Activated T-helper 1 cell treated with anti-CD3 and anti-CD28 coated beads, Interleukin-2, amount 50 U/mL, for 16 hours (primary cell): ENCODE data around the gene FAM13A.
"Not testable (repeated sequence)": the region's sequence is repeated elsewhere in the genome, so short reads cannot be mapped to it uniquely, and the experiment has no call there.

Experiments
- DNase-seq, 2 donors: peaks; one replicate each; pipeline ENCODE4 v3.0.0-alpha.2; 2020; ENCODE audit warnings: low read depth in 1 of 2, low spot score in 1 of 2

Gene FAM13A

DNA sequence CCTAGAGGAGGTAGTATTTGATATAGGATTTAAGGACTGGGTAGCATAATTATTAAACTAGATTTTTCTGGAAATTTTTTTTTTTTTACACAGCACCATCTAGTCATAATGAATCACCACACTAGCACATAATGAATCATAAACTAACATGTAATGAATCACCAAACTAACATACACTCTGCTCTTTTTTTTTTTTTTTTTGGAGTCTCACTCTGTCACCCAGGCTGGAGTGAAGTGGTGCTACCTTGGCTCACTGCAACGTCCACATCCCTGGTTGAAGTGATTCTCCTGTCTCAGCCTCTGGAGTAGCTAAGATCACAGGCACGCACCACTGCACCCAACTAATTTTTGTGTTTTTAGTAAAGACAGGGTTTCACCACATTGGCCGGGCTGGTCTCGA lies 92.5 kb downstream of the FAM13A start:
- no peak for DNase-seq

DNA sequence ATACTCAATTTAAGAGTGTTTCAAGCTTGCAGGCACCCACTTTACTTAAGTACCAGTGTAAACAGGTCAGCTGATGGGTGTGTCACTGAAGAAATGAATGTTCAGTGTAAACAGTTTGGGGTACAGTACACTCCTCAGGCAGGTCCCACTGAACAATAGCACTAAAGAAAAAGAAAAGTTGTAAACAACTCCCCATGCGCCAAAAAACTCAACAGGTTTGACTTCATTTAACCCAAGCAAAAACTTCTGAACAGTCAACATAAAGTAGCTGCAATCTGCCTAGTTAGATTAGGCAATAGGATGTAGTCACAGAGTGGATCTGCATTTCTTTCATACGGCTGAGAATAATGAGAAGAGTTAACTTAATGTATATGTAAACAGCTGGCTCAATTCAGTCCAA lies 93.2 kb downstream of the FAM13A start:
- DNase-seq, result no peak

DNA sequence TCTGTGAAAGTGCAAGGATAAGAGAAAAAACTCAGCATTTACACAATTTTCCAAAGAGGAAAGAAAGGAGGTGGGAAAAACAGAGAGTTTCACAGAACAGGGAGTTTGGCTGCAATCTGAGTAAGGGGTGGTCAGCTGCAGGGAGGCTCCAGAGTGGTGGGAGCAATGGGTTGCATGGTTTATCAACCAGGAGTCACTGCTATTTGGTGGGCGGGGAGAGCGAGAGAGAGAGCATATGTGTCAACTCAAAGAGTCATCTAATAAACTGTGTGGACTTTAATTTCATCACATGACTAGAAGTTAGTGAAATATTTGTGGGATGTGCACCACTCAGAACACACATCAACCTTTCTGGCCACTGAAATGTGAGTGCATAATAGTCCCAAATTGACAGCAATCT lies 94.6 kb downstream of the FAM13A start:
- no peak for DNase-seq

DNA sequence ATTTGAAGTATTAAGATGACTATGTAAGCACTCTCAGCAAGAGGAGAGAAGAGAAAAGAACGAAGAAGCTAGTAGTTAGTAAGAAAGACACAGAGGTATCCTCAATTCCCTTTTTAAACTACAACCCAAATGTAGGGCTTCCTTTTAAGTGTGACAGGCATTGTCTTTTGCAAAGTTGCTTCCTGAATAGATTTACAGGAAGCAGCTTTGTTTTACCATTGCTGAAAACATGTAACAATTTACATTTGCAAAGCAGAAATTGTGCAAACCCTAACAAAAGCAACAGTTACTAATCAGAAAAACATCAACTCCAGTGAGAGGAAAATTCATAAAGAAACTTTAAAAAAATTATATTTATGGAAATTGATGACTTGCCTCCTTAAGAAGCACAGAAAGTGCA lies 96.4 kb downstream of the FAM13A start:
- no peak for DNase-seq

DNA sequence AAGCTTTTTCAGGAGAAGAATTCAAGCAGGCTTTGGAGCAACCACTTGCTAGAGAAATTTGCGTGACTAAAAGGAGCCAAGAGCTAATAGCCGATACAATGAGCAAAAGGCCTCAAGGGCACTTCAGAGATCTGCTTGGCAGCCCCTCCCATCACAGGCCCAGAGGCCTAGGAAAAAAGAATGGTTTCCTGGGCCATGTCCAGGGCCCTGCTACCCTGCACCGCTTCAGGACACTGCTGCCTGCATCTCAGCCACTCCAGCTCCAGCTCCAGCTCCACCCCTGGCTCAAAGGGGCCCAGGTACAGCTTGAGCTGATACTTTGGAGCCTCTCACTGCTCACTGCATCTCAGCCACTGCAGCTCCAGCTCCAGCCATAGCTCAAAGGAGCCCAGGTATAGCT lies 98.9 kb downstream of the FAM13A start:
- DNase-seq, result no peak

DNA sequence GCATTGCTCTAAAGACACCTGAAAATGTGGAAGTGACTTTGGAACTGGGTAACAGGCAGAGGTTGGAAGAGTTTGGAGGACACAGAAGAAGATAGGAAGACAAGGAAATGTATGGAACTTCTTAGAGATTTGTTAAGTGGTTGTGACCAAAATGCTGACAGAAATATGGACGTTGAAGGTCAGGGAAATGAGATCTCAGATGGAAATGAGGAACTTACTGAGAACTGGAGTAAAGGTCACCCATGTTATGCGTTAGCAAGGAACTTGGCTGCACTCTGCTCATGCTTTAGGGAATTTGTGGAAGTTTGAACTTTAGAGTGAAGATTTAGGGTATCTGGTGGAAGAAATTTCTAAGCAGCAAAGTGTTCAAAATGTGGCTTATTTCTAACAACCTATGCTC lies 99.4 kb downstream of the FAM13A start:
- no peak for DNase-seq

DNA sequence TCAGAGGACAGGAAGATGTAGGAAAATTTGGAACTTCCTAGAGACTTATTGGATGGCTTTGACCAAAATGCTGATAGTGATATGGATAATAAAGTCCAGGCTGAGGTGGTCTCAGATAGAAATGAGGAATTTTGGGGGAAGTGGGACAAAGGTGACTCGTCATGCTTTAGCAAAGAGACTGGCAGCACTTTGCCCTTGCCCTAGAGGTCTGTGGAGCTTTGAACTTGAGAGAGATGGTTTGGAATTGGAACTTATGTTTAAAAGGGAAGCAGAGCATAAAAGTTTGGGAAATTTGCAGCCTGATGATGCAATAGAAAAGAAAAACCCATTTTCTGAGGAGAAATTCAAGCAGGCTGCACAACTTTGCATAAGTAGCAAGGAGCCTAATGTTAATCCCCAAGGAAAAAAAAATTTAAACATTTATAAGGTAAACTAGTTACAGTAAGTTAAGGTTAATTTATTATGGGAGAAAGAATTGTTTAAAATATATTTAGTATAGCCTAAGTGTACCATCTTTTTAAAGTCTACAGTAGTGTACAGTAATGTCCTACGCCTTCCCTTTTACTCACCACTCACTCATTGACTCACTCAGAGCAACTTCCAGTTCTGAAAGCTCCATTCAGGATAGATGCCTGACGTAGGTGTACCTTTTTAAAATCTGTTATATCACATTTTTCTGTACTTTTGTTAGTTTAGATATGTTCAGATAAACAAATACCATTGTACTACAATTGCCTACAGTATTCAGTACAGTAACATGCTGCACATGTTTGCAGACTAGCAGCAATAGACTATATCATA lies 101.2 kb downstream of the FAM13A start:
- no peak for DNase-seq

DNA sequence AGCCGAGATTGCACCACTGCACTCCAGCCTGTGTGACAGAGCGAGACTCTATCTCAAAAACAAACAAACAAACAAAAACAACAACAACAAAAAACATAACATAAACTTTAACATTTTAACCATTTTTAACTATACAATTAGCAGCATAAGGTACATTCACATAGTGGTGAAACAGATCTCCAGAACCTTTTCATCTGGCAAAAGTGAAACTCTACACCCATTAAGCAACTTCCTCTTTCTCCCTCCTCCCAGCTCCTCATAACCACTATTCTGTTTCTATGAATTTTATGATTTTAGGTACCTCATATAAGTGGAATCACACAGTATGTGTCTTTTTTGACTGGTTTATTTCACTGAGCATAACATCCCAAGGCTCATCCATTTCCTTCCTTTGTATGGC lies 103.6 kb downstream of the FAM13A start:
- DNase-seq, result no peak

DNA sequence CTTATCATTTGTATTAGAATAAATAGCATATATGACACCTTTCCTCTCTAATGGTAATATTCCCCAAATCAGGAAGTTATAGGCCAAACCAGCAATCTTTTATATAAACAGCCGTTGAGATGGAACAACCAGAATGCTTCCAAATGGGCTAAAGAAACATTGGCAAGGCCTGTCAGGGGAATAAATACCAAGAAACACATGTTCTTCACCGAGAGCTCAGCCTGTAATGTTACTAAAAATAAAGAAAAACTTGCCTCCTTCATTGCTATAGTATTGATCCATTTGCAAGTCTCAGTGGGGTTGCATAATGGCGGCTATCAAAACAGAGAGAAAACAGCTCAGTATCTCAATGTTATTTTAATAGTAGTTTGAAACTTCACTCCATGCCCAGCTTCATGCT lies 104.9 kb downstream of the FAM13A start:
- no peak for DNase-seq

DNA sequence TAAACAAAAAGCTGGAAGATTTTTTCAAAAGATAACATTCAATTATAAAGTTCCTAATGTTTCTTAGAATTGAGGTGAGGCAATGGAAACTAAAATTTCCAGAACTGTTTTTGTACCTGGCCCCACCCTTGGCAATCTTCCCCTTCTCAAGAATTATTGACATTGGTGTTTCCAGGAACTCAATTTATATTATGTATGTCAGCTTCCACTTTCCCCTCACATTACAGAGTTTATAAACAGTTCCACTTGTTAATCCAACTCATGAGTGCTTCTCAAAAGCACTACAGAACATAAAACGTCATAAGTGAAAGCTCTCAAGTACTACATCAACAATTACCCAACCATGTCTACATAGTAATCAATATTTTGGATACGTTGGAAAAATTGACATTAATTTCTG lies 107.4 kb downstream of the FAM13A start:
- no peak for DNase-seq

DNA sequence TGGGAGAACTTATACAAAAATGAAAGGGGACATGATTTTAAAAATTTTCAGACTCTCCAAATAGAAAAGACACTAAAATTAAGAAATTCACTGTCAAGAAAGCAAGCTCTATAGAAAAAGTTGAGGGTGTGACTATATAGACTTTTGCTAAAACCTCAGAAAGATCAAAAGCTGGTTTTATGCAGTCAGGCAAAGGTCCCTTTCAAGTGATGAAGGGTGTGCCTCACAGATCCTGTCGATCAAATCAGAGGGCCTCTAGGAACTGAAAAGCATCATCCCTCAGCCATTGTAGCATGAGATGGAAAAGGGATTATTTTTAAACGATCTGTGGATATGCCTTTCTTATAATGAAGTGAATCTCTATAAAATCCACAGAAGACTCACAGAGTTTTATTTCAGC lies 116.5 kb downstream of the FAM13A start:
- no peak for DNase-seq

DNA sequence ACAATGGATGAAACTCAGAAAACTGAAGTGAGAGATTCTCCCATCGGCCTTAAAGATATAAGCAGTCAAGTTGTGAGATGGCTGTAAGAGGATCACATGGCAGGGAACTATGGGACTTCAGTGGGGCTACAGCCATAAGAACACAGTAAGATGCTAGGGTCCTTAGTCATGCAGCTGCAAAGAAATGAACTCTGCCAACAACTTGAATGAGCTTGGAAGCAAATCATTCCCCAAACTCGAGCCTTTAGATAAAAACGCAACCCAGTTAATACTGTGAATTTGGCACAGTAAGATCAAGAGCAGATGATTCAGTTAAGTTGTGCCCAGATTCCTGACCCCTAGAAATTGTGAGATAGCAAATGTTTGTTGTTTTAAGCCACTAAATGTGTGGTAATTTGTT lies 117.3 kb downstream of the FAM13A start:
- no peak for DNase-seq

DNA sequence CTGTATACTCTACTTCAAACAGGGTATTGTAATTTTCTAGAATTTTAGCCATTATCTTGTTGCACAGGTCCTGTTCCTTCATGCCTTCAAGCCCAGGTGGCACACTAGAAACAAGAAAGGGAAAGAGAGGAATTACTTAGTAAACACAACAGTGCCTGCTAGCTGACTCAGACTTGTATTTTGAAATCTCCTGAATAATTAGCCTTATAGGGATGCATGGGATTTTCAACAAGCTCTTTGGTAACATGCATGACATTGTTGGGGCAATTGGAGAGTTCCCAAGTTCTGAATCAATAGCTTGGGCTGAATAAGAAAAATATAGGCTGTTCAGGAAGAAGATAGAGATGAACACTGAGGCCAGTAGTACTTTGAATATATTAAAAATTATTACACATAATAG lies 118.8 kb downstream of the FAM13A start:
- no peak for DNase-seq

DNA sequence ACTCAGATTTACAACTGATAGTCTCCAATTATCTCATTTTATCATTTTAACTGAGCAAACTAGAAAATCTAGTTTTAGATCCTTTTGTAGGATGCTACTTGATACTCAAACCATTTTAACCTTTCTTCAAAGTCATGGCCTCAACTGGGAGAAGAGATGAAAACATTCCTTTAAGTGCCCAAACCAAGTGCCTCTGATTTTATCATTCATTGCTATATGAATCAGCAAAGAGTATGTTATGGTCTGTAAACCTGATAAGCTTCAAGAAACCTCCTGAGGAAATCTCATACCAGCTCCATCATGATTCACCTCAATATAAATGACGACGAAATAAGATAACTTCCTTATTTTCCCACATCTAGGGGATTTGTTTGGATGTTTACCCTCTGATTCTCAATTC lies 119.9 kb downstream of the FAM13A start:
- no peak for DNase-seq

DNA sequence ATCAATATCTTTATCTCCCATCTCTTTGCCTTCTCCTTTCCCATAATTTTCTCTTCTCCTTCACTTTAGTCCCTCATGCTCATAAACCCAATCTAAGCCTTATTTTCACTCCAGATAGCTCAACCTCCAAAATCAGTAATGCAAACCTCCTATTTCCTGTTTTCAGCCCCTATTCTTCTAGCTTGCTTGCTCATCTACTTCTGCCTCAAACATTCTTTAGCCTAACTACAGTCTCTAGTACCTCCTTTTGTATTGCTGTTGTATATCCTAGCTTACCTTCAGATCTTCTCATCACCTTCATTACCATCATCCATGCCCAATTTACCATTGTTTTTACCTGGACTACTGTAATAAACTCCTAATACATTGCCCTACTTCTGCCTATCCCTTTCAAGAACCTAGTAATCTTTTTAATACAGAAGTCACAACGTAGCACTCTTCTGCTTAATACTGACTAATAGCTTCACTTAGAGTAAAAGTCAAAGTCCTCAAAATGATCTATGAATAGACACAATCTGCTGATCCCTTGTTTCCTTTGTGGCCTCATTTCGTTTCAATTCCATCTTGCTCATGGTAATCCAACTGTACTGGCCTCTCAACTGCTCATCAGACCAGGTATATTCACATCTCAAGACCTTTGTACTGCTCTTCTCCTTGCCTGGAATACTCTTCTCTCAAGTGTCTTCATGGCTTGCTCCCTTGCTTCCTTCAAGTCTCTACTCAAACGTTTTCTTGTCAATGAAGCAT lies 123.4 kb downstream of the FAM13A start:
- no peak for DNase-seq

DNA sequence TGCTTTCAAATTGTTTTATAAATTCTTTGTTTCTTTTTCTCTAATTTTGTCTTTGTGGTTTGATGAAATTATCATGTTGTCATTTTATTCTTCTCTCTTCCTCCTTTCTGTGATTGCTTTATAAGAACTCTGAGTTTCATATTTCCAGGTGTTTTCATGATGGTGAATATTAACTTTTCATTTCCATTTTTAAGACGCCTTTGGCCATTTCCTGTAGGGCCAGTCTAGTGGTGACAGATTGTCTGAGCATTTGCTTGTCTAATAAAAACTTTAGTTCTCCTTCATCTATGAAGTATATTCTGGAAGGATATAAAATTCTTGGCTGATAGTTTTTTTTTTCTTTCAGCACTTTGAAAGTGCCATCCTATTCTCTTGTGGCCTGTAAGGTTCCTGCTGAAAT lies 128.1 kb downstream of the FAM13A start:
- DNase-seq, result no peak

DNA sequence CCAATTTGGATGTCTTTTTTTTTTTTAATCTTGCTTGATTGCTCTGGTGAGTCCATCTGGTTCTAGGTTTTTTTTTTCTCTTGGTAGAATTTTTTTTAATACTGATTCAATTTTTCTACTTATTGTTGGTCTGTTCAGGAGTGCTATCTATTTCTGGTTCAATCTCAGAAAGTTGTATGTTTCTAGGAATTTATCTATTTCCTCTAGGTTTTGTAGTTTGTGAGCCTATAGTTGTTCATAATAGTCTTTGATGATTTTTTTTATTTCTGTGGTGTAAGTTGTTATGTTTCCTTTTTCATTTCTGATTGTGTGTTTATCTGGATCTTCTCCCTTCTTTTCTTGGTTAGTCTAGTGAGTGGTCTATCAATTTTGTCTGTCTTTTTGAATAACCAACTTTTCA lies 129.6 kb downstream of the FAM13A start:
- no peak for DNase-seq

DNA sequence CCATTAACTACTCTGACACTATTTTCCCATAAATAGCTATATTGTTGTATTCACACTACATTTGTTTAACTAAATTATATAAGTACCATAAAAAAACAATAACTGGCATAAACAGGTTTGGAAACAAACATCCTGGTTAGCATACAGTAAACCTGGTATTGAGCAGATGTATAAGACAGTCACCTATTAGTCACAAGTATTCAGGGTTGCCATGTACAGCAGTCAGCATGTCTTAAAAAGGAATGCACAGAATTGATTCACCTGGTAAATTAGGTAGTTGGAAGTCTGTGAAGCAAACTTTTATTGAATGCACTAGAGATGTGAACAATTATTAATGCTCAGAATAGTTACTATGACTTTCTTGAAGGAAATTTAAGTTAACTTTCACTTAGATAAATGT lies 137.9 kb downstream of the FAM13A start:
- no peak for DNase-seq

DNA sequence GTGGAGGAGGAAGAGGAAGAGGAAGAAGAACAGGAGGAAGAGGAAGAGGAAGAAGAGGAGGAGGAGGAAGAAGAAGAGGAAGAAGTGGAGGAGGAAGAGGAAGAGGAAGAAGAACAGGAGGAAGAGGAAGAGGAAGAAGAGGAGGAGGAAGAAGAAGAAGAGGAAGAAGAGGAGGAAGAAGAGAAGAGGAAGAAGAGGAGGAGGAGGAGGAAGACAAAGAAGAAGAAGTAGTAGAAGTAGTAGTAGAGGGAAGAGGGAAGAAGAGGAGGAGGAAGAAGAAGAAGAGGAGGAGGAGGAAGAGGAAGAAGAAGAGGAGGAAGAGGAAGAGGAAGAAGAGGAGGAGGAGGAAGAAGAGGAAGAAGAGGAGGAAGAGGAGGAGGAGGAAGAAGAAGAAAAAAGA lies 143.8 kb downstream of the FAM13A start:
- DNase-seq, result not testable (repeated sequence)

DNA sequence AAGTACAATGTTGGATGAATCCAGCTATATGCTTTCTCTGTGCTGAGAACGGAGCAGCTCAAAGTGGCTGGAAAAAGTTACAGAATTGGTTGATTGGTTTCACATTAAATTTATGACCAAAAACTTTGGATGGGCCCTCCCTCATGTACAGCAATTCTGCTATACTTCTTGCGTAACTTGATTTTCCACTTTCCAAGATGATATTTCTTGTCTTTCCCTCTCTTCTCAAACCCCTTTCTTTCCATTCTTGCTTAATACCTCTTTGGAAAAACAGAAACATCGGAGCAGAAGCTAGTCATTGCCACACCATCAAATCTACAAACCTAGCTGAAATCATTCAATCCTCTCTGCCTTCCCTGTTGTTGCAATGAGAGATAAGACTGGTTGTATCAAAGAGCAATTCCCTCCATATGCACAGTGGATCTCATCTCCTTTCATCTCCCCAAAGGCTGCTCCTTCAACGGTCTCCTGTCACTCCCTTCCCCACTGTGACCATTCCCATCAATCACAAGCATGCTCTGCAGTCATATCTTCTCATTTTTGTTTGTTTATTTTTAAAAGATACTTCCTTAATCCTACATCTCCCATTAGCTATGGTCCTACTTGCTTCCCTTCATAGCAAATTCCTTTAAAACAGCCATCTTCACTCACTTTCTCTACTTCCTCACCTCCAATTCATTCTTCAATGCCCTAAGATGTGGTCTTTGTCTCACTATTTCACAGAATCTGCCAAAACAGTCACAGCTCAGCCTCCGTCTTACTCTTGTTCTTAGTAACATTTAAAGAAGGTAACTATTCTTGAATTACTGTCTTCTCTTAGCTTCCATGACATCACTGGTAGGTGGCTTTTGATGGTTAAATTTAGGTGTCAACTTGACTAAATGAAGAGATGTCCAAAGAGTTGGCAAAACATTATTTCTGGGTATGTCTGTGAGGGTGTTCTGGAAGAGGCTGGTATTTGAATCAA lies 145.5 kb downstream of the FAM13A start:
- no peak for DNase-seq

DNA sequence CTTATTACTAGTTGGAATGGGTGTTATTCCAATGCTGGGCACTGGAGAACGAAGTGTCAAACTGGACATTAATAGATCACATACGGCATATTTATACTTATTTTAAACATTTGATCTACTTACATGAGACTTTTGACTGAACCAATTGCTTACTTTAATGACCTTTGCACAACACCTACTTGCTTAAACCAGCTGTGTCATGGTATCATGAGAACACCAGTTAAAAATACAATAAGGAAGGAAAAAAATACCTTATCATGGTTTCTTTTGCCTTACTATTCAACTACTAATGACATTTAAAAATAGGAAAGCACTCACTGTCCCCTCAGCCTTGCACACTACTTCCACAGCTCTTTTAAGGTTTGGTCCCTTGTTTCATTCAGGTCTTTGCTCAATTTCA lies 146.9 kb downstream of the FAM13A start:
- no peak for DNase-seq

DNA sequence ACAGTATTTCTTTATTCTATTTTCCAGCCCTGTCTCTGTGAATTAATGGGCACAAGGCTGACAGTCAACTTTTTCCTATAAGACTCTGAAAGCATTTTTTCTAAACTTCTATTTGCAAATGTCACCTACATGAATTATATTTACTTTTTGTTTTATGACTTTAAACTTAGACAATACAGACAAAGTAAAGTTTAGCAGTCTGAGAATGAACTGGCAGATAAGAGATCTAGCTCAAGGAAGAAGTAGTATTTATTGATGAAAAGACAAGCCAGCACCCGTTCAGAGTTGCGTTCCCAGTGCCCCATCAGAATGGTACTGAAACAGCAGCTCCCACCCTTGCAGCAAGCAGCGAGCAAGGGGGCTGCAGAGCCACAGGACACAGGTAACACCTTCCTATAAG lies 148.5 kb downstream of the FAM13A start:
- DNase-seq, result no peak
